Bronchus fibroblast of lung (primary cell): ENCODE data around the gene CBX8. TPM values are rescaled to one million over a fixed set of nuclear protein-coding genes. Genes with fewer than 3 reads are reported as not detected.

ENCODE experiments used
- total RNA-seq: library from RNA; depleted of rRNA; stranded (reverse); fragments of >200 nt; gene quantifications from 2 replicates; pipeline ENCODE4 v1.2.3, GENCODE V29; 2015

Gene CBX8
- 4.3 and 4.5 TPM in 2 replicates for total RNA-seq

DNA sequence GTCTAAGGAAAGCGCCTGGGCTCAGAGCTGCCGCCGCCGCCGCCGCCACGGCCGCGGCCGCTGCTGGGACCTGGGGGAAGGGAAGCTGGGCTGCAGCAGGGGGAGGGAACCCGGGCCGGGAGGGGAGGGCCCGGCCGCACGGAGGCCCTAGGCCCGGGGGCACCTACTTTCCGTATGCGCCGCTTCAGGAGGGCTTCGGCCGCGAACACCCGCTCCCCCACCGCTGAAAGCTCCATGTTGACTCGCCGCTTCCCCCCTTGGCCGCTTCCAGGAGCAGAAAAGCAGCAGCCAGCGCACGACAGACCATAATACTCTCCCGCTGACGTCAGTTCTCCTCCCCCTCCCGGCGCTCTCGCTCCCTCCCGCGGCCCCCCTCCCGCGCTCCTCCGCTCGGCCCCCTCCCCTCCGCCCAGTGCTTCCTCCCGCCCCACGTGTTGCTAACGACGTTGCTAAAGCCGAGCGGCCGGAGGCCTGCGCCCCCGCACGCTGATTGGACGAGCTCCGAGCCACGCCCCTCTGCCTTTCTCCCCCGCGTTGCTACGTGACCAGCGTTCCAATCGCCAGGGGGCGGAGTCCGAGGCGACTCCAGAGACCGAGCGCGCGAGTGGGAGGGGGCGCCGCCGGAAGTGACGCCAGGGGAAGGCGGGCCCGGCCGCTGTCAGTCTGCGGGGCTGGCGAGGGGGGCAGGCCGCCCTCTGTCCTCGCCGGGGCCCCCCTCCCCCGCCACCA is at the start of gene CBX8:
Gene CBX8 (minus strand): TSS at position 315 of the 729 bp plus-strand sequence. CDS start 79 bp downstream, at position 236.

DNA sequence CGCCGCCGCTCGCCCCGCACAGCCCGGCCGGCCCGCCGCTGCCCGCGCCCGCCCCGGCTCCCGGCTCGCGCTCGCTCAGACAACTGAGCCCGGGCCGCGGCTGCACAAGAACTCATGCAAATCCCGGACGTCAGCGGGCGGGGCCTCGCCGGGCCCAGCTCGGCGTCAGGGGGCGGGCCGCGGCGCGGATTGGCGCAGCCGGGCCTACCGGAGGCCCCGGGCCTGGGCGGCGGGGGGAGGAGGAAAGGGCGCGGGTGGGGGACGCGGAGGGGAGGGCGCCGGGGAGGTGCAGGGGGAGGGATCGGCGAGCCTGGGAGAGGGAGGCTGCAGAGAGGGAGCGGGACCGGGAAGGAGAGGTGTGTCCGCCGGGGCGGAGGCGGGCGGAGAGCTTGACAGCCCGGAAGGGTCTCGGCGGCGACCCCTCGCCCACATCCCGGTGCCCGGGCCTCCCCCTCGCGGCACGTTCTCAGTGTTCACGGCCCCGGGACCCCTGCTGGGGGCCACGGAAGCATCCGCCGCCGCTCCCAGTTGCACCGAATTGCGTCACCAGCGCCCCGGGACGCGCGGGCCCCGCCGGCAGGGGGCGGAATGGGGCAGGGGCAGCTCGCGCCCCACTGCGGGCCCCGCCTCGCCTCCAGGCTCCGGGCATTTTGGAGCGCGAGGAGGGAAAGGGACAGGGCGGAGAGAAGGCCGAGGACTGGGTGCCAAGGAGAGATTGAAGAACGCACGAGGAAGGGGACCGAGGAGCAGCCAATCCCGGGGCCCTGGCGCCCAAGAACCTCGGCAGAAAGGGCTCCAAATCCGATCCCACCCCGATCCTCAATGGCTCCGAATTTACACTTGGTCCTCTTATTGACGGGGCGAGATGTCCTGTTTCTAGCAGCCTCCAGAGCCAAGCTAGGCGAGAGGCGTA is 42.7 kb upstream of the CBX8 start, which contains the start of gene CBX4:
Gene CBX4 (minus strand): TSS at position 85 of the 913 bp plus-strand sequence. CDS start 189 bp downstream, outside the sequence.

DNA sequence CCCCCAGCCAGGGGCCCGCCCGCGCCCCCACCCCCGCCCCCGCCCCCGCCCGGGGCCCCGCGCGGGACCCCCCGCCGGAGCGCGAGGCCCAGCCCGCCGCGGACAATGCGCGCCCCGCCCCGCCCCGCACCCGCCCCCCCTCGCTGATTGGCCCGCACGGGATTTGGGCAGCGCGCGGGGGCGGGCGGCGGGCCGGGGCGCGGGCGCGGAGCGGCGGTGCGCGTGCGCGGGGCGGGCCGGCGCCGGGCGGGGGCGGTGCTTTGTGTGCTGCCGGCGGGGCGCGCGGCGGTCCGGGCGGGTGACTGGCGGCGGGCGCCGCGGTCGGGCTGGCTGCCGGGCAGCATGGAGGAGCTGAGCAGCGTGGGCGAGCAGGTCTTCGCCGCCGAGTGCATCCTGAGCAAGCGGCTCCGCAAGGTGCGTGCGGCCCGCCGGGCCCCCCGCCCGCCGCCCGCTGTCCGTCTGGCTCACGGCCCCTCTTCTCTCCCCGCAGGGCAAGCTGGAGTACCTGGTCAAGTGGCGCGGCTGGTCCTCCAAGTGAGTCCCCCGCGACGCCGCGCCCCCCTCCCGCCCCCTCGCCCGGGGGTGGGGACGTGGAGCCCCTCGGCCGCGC is 18.9 kb downstream of the CBX8 start, which contains the start of gene CBX2:
Gene CBX2 (plus strand): TSS at position 255 of the 610 bp plus-strand sequence. CDS start 88 bp downstream, at position 343.

Other genes starting within 250 kb of the CBX8 start
- not detected in 2 replicates for gene RBFOX3, start 186.0 kb downstream of the CBX8 start, total RNA-seq
- not detected in 2 replicates for gene ENPP7, start 66.1 kb downstream of the CBX8 start, total RNA-seq
- gene CBX2, start 18.9 kb downstream of the CBX8 start, total RNA-seq, result 9.6 and 10.9 TPM in 2 replicates
- gene CBX4, start 42.4 kb upstream of the CBX8 start, total RNA-seq, result 11.9 and 12.3 TPM in 2 replicates
- 19.8 and 22.7 TPM in 2 replicates for gene TBC1D16, start 238.8 kb upstream of the CBX8 start, total RNA-seq
- gene CCDC40, start 239.6 kb upstream of the CBX8 start, total RNA-seq, result 1.0 and 2.0 TPM in 2 replicates